Stimulated activated CD4-positive, alpha-beta T cell treated with anti-CD3 and anti-CD28 coated beads, Interleukin-15, amount 100 ng/mL, for 48 hours (primary cell): ENCODE data around the gene HLA-DPB1.
"Not testable (repeated sequence)": the region's sequence is repeated elsewhere in the genome, so short reads cannot be mapped to it uniquely, and the experiment has no call there.

Source experiments
- DNase-seq, 2 donors: peaks; one replicate each; pipeline ENCODE4 v3.0.0-alpha.2; 2020; ENCODE audit warnings: low read depth in 2 of 2

Gene HLA-DPB1

GRCh38 chr6:33075568-33076405 is at the start of gene HLA-DPB1:
TSS of gene HLA-DPB1 (plus strand) at chr6:33075990. CDS start at chr6:33076042, 52 bp downstream.
- no peak for DNase-seq

- DNase-seq: no peak
Measured at GRCh38 chr6:33028220-33028849, 47.5 kb upstream of the HLA-DPB1 start.

GRCh38 chr6:33029328-33030184 is 46.2 kb upstream of the HLA-DPB1 start:
- DNase-seq: no peak

- no peak for DNase-seq
Measured at GRCh38 chr6:33030245-33030644, 45.5 kb upstream of the HLA-DPB1 start.

- no peak for DNase-seq
Measured at GRCh38 chr6:33034554-33034953, 41.2 kb upstream of the HLA-DPB1 start.

GRCh38 chr6:33036535-33036934 is 39.3 kb upstream of the HLA-DPB1 start:
- DNase-seq: no peak

- DNase-seq: no peak
Measured at GRCh38 chr6:33040157-33040556, 35.6 kb upstream of the HLA-DPB1 start.

GRCh38 chr6:33049323-33050013 is 26.3 kb upstream of the HLA-DPB1 start:
- no peak for DNase-seq

GRCh38 chr6:33050014-33050810 is 25.6 kb upstream of the HLA-DPB1 start:
- DNase-seq: no peak

GRCh38 chr6:33052627-33053026 is 23.2 kb upstream of the HLA-DPB1 start:
- DNase-seq: no peak

GRCh38 chr6:33053230-33053629 is 22.6 kb upstream of the HLA-DPB1 start:
- no peak for DNase-seq

GRCh38 chr6:33057222-33058150 is 18.3 kb upstream of the HLA-DPB1 start:
- no peak for DNase-seq

GRCh38 chr6:33061987-33062386 is 13.8 kb upstream of the HLA-DPB1 start:
- no peak for DNase-seq

GRCh38 chr6:33063435-33063834 is 12.4 kb upstream of the HLA-DPB1 start:
- not testable (repeated sequence) for DNase-seq

- DNase-seq: no peak
Measured at GRCh38 chr6:33064723-33065122, 11.1 kb upstream of the HLA-DPB1 start.

- no peak for DNase-seq
Measured at GRCh38 chr6:33065312-33065711, 10.5 kb upstream of the HLA-DPB1 start.

GRCh38 chr6:33066917-33067521 is 8.8 kb upstream of the HLA-DPB1 start:
- DNase-seq: no peak

- DNase-seq: no peak
Measured at GRCh38 chr6:33069021-33069738, 6.6 kb upstream of the HLA-DPB1 start.

- no peak for DNase-seq
Measured at GRCh38 chr6:33070909-33071308, 4.9 kb upstream of the HLA-DPB1 start.
